ENCODE results near the gene ZNF579.

GRCh38 chr19:55585658-55586339, 5.2 kb upstream of the ZNF579 start:
- TF ChIP-seq CTCF (IDR thresholded peaks at IDR 0.05; ENCODE audit: low read depth, low read length, poor library complexity, severe bottlenecking) = no peak
- no peak for TF ChIP-seq EZH2phosphoT487 (IDR thresholded peaks at IDR 0.05; ENCODE audit: borderline replicate concordance, low read length)
